ENCODE results near the gene GFAP. TPM values are rescaled to one million over a fixed set of nuclear protein-coding genes. Genes with fewer than 3 reads are reported as not detected.

GFAP gene
- total RNA-seq, 1 donor from 2014 or later: not detected

DNA sequence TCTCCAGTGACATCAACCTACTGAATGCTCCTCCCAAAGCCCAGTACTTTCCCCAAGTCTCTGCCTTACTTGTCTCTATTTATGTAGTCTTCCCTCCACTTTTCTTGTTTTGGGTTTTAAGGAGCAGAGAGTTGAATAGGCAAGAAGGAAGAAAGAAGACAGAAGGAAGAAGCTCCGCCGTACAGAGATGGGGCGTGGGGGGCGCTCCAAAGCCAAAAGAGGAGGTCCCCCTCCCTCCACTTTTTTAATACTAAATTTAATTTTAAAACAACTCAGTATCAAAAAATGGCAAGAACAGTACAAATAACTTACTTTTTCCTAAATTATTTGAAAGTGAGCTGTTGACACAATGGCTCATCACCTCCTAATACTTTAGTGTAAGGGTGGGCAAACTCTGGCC lies 20.7 kb downstream of the GFAP start:
- DNase-seq: no peak

DNA sequence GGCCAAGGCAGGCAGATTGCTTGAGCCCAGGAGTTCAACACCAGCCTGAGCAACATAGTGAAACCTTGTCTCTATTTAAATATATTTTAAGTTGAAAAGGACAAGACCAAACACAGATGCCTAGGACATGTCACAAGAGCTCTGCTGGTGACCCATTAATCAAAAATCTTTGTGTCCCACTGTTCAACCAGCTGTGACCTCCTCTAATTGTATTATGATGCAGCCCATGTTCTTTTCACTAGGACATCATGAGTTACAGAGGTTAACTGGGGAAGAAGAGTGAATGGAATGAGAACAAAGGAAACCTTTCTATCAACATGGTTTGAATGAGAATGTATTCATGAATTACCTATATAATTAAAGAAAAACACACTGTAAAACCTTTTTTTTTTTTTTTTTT lies 23.1 kb downstream of the GFAP start:
- H3K27ac Mint-ChIP-seq (ENCODE audit: unreplicated experiment): no peak overlapping the region
- DNase-seq: no peak
- no peaks in the 10 kb centered on the region for H3K27me3 Mint-ChIP-seq (ENCODE audit: unreplicated experiment)
- H3K4me3 Mint-ChIP-seq (ENCODE audit: unreplicated experiment): no peak overlapping the region
- no peaks in the 10 kb centered on the region for H3K9me3 Mint-ChIP-seq (ENCODE audit: unreplicated experiment)
- H3K4me1 Mint-ChIP-seq (ENCODE audit: low read depth, unreplicated experiment): no peaks in the 10 kb centered on the region
- TF ChIP-seq, protein P1, sequence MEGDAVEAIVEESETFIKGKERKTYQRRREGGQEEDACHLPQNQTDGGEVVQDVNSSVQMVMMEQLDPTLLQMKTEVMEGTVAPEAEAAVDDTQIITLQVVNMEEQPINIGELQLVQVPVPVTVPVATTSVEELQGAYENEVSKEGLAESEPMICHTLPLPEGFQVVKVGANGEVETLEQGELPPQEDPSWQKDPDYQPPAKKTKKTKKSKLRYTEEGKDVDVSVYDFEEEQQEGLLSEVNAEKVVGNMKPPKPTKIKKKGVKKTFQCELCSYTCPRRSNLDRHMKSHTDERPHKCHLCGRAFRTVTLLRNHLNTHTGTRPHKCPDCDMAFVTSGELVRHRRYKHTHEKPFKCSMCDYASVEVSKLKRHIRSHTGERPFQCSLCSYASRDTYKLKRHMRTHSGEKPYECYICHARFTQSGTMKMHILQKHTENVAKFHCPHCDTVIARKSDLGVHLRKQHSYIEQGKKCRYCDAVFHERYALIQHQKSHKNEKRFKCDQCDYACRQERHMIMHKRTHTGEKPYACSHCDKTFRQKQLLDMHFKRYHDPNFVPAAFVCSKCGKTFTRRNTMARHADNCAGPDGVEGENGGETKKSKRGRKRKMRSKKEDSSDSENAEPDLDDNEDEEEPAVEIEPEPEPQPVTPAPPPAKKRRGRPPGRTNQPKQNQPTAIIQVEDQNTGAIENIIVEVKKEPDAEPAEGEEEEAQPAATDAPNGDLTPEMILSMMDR (IDR thresholded peaks at IDR 0.05; ENCODE audit: partially characterized antibody, unreplicated experiment): no peak
- no peaks in the 10 kb centered on the region for H3K36me3 Mint-ChIP-seq (ENCODE audit: unreplicated experiment)

More for the DNA sequence above, 20.7 kb downstream of the GFAP start:
- peaks cover 5% of the 10 kb centered on the region for H3K9me3 Mint-ChIP-seq (ENCODE audit: unreplicated experiment)
- no peak overlapping the region for H3K4me3 Mint-ChIP-seq (ENCODE audit: unreplicated experiment)
- H3K27ac Mint-ChIP-seq (ENCODE audit: unreplicated experiment): no peak overlapping the region
- peaks cover 7% of the 10 kb centered on the region for H3K27me3 Mint-ChIP-seq (ENCODE audit: unreplicated experiment)
- peaks cover 4% of the 10 kb centered on the region for H3K4me1 Mint-ChIP-seq (ENCODE audit: low read depth, unreplicated experiment)
- no peaks in the 10 kb centered on the region for H3K36me3 Mint-ChIP-seq (ENCODE audit: unreplicated experiment)
- TF ChIP-seq, protein P1 (IDR thresholded peaks at IDR 0.05; ENCODE audit: partially characterized antibody, unreplicated experiment): no peak

DNA sequence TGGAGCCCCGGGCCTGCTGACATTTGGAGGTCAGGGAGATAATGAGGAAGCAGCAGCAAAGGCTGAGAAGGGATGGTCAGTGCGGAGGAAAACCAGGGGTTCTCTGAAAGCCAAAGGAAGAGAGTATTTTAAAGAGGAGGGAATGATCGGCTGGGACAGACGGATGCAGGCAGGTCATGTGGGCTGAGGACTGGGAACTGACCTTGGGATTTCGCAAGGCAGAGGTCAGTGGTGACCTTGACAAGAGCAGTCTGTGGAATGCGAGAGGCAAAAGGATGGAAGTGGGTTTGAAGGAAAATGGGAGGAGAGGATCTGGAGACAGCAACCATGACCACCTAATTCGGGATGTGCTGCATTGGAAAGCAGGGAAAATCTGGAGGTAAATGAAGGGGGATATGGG lies 26.3 kb downstream of the GFAP start:
- Mint-ChIP-seq H3K36me3 (ENCODE audit: unreplicated experiment) (no peaks in the 10 kb centered on the region), H3K4me3 (ENCODE audit: unreplicated experiment) (no peak overlapping the region), H3K27me3 (ENCODE audit: unreplicated experiment) (no peaks in the 10 kb centered on the region), H3K4me1 (ENCODE audit: low read depth, unreplicated experiment) (no peaks in the 10 kb centered on the region), H3K27ac (ENCODE audit: unreplicated experiment) (no peak overlapping the region), H3K9me3 (ENCODE audit: unreplicated experiment) (no peaks in the 10 kb centered on the region)
- TF ChIP-seq, protein P1 (IDR thresholded peaks at IDR 0.05; ENCODE audit: partially characterized antibody, unreplicated experiment): no peak
- DNase-seq: no peak

DNA sequence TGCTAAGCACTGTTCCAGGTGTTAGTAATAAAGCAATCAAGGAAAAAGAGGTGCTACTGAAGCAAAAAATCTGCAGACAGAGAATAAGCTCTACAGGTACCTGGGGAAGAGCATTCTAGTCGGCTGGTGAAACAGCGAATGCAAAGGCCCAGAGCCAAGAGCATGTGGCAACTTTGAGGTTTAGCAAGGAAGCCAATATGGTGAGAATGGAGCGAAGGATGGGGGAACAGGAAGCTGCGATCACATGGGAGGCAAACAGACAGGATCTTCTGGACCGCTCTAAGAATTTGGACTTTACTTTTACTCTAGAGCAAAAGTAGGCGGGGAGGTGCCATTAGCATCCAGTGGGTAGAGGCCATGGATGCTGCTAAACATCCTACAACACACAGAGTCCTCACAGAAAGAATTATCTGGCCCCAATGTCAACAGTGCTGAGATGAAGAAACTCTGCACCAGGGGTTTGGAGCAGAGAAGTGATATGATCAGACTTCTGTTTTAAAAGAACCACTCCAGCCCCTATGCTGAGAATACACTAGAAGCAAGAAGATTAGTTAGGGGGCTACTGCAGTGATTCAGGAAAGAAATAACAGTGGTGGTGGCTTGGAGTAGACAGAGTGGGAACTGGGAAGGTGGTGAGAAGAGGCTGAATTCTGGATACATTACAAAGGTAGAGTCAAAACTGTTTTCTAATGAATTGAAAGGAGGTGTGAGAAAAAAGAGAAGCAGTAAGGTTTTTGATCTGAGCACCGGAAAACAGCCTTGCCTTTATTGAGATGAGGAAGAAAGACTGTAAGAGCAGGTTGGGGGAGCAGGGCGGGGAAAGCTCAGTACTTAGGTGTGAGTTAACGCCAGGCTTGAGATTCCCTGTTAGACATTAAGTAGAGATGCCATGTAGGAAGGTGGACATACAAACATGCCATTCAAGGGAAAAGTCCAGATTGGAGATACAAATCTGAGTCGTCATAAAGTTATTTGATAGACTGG lies 27.0 kb downstream of the GFAP start:
- no peaks in the 10 kb centered on the region for H3K9me3 Mint-ChIP-seq (ENCODE audit: unreplicated experiment)
- no peaks in the 10 kb centered on the region for H3K27me3 Mint-ChIP-seq (ENCODE audit: unreplicated experiment)
- H3K4me1 Mint-ChIP-seq (ENCODE audit: low read depth, unreplicated experiment): no peaks in the 10 kb centered on the region
- no peak overlapping the region for H3K27ac Mint-ChIP-seq (ENCODE audit: unreplicated experiment)
- H3K36me3 Mint-ChIP-seq (ENCODE audit: unreplicated experiment): no peaks in the 10 kb centered on the region
- H3K4me3 Mint-ChIP-seq (ENCODE audit: unreplicated experiment): no peak overlapping the region
- DNase-seq: no peak
- TF ChIP-seq, protein P1 (IDR thresholded peaks at IDR 0.05; ENCODE audit: partially characterized antibody, unreplicated experiment): no peak

DNA sequence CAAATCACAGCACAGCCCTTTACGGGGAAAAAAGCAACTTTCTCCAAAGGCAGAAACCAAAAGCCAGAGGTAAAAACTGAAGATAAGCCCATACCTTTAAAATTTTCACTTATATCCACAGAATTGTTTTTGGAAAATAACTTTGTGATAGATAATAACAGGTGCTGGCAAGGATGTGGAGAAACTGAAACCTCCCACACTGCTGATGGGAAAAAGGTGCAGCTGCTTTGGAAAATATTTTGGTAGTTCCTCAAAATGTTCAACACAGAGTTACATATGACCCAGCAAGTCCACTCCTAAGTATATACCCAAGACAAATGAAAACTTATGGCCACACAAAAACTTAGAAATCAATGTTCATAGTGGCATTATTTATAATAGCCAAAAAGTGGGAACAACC lies 28.3 kb downstream of the GFAP start:
- no peak overlapping the region for H3K27ac Mint-ChIP-seq (ENCODE audit: unreplicated experiment)
- peaks cover 2% of the 10 kb centered on the region for H3K9me3 Mint-ChIP-seq (ENCODE audit: unreplicated experiment)
- H3K4me3 Mint-ChIP-seq (ENCODE audit: unreplicated experiment): no peak overlapping the region
- H3K36me3 Mint-ChIP-seq (ENCODE audit: unreplicated experiment): no peaks in the 10 kb centered on the region
- H3K27me3 Mint-ChIP-seq (ENCODE audit: unreplicated experiment): no peaks in the 10 kb centered on the region
- no peak for DNase-seq
- TF ChIP-seq, protein P1 (IDR thresholded peaks at IDR 0.05; ENCODE audit: partially characterized antibody, unreplicated experiment): no peak
- H3K4me1 Mint-ChIP-seq (ENCODE audit: low read depth, unreplicated experiment): no peaks in the 10 kb centered on the region
